Skeletal muscle cell (primary cell): Measurements from ENCODE around the gene PLEKHG5.

Source experiments
- DNase-seq: peaks from one replicate; pipeline ENCODE4 v3.0.0-alpha.2; 2010; ENCODE audit warnings: low read depth
- H3K4me3 ChIP-seq: 2 replicates; pipeline ENCODE4 v1.5.1; 2011; ENCODE audit warnings: low read depth, mild to moderate bottlenecking, control low read depth, low read length, moderate library complexity

Gene PLEKHG5

DNA sequence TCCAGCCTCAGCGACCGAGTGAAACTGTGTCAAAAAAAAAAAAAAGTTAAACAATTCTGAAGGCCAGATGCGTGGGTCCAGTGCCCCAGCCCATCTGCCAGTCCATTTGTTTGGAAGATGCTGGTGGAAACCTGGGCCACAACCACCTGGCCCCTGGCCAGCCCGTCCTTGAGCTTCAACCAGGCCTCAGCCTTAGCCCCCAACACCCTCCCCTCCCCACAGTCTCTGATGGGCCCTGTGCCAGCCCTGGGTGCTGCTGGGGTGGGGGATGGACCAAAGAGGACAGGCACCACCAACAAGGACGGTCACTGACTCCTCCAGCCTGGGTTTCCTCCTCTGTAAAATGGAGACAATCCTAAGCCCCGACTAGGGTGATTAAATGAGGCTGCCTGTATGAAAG, 19.6 kb upstream of the PLEKHG5 start:
- DNase-seq, result no peak
- H3K4me3 ChIP-seq, result no peak overlapping the region

- no peak for DNase-seq
- H3K4me3 ChIP-seq, result no peak overlapping the region
These were observed 19.0 kb upstream of the PLEKHG5 start for GRCh38 chr1:6510493-6510892.

GRCh38 chr1:6509919-6510291, 18.4 kb upstream of the PLEKHG5 start:
- H3K4me3 ChIP-seq, result no peak overlapping the region
- no peak for DNase-seq

- no peak overlapping the region for H3K4me3 ChIP-seq
- DNase-seq, result no peak
These were observed 17.9 kb upstream of the PLEKHG5 start for GRCh38 chr1:6509220-6509918.

DNA sequence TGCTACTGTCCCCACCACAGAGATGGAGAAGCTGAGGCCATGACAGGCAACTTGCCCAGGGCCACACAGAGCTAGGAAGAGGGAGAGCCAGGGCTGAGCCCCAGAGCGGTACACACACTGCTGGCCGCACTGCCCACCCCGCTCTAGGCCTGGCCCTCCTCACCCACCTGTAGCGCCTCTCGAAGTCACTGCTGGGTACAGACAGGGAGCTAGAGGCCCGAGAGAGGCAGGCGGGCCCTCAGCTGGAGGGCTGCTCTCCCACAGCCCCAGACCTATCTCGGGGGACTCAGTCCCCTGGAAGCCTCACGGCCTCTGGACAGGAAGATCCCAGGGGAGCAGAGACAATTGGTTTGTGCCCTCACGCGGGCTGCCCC, 17.3 kb upstream of the PLEKHG5 start:
- no peak overlapping the region for H3K4me3 ChIP-seq
- DNase-seq, result no peak

DNA sequence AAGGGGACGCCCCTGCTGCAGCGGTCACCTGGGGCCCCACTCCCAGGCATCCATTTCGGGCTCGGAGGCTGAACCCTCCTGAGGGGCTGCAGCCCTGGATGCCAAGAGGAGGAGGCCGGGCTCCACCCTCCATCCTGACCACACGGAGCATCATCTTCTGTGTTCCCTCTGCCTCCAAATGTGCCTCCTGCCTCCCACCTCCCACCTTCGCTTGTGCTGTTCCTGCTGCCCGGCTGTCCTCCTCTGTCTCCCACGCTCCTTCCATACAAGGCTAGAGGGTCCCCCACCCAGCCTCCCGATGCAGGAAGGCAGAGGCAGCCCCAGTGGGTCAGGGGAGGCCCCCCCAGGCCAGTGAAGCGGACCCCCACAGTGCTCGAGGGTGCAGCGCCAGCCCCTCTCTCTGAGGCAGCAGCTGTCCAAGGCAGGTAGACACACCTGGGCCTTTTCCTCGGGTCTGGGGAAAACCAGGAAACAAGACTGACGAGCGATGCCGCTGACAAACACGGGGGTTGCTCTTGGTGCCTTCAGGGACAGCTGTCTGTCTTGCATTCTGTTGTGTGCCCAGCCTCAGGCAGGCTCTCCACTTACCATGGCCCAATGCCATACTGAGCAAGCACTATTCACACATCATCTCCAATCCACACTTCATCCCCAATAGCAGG, 16.8 kb upstream of the PLEKHG5 start:
- no peak for DNase-seq

DNA sequence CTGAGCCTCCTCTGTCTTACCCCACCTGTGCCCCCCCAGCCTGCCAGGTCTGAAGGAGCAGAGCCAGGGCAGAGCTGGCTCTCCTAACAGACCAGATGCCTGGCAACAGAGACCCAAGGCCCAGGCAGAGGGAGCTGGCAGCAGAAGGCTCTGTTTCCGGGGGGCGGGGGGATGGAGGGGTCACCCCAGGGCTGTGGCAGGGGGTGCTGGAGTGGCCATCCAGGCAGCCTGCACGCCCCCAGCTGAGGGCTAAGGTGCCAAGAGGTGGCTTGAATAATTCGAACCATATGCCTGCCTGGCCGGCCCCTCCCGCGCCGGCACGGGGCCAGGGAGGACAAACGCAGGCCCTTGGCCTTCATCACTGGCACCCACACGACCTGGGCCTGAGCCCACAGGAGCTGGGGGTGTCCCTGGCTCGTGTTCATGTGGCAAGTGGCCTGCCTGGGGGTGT, 16.0 kb upstream of the PLEKHG5 start:
- no peak overlapping the region for H3K4me3 ChIP-seq
- no peak for DNase-seq

More for the DNA sequence above, 16.8 kb upstream of the PLEKHG5 start:
- no peak overlapping the region for H3K4me3 ChIP-seq

DNA sequence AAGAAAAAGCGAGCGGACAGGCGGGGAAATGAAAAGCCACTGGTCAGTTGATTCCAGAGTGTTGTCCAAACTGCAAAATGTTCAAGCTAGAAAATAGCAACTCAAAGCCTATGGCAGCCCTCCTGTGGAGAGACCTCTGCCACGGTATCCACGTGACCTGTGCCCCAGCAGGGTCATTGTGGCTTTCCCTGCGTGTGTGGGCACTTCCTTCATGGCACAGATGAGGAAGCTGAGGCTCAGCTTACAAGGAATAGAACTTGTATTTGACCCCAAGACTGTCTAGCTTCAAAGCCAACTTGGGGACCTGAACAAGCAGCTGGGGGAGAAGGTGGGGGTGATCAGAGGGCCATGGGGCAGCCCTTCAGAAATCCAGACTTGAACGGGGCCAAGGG, 15.6 kb upstream of the PLEKHG5 start:
- no peak for DNase-seq
- H3K4me3 ChIP-seq, result no peak overlapping the region

DNA sequence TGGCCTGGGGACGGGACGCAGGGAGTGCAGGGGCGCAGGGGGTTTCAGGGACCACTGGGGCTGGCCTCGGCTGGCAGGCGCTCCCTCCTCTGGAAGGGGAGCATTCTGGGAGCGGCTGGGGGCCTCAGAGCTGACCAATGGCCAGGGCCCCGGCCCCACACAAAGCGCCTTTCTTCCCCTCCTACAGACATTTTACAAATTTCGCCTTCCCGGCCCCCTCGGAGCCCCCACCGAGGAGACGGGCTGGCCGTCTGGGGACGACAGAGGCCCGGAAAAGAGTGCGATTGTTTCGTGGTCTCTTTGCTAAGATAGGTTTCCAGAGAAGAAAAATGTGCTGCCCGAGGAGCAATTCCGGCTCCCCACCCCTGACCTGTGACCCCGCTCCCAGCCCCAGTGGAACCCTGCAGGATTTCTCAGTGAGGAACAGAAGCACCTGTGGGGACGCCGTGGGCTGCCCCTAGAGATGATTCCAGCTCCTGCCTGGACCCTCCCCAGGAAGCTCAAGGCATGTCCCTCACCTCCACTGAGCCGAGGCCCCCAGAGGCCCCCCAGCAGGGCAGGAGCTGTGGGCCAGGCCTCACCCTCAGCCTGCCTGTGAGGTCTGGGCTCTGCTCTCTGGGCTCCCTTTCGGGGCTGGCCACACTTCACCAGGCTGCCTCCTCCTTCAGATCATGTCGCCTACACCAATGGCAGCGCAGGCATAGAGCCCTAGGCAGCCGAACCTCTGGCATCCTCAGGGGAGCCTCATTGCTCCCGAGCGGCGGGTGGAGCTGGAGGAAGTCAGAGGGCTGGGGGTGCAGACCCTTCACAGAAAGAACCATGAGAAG, 15.0 kb upstream of the PLEKHG5 start:
- no peak overlapping the region for H3K4me3 ChIP-seq

GRCh38 chr1:6505367-6506209, 14.1 kb upstream of the PLEKHG5 start:
- H3K4me3 ChIP-seq, result no peak overlapping the region
- DNase-seq, result no peak

More for the DNA sequence above, 15.0 kb upstream of the PLEKHG5 start:
- no peak for DNase-seq

DNA sequence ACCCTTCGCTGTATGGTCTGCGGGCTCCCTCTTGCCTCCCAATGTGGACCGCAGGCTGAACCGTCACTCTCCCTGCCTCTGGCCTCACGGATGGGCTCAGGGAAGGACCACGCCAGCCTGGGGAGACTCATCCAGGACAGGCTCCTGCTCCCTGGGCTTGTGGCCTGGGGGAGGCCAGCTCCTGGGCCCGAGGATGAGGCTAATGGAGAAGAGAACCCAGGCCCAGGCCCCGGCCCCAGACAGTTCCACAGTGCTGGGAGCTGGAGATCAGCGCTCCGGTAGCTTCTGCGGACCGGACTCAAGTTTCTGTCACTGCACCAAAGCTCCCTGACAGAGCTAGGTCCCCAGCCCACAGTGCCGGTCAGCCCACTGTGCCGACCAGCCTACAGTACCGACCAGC, 13.4 kb upstream of the PLEKHG5 start:
- no peak overlapping the region for H3K4me3 ChIP-seq
- DNase-seq, result no peak

DNA sequence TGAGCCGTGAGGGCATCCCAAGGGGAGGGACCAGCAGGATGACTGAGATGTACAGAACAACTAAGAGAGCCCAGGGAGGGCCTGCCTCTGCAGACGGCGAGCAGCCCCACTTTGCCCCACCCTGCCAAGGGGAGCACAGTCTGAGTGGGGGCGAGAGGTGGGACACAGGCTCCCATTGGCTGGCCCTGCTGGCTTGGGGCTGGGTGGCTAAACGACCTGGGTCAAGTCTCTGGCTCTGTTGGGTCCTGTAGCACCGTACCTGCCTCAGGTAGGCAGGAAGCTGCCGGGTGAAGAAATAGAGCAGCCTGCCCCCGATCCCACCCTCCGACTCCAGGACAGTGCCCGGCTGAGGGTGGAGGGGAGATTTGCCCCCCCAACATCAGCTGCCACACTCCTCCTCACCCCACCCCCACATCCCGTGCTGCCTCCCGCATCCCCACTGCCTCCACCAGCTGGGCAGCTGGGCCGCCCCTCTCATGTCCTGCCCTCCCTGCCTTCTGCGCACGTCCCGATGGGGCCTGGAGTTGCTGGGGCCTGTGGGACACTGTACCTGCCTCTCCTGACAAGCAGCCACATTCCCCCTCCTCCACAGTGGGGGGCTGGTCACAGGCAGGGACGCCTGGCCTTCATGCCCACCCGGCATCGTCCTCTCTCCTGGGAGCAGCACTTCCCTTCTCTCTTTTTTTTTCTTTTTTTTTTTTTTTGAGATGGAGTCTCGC, 12.6 kb upstream of the PLEKHG5 start:
- DNase-seq, result no peak
- H3K4me3 ChIP-seq, result no peak overlapping the region

GRCh38 chr1:6502000-6502891, 10.8 kb upstream of the PLEKHG5 start:
- no peak overlapping the region for H3K4me3 ChIP-seq
- no peak for DNase-seq

DNA sequence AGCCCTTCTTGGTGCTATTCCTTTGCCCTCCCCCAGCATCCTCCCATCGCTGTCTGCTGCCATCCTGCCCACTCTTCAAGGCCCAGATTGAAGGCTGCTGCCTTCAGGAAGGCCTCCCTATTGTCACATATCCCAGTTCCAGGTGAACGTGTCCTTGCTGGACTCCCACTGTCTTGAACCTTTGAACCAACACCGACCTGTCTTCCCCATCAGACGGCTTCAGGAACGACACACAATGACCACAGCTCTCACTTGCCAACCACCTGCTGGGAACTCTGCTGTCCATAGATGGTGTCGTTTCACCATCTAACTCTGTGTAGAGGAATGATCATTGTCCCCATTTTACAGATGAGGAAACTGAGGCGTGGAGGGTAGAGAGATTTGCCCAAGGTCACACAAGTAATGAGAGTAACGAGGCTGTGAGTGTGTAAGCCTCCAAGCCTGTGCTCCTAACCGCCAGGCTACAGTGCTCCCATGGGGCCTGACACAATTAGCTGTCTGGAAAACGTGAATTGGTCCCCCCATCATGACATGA, 9.9 kb upstream of the PLEKHG5 start:
- no peak overlapping the region for H3K4me3 ChIP-seq
- no peak for DNase-seq

DNA sequence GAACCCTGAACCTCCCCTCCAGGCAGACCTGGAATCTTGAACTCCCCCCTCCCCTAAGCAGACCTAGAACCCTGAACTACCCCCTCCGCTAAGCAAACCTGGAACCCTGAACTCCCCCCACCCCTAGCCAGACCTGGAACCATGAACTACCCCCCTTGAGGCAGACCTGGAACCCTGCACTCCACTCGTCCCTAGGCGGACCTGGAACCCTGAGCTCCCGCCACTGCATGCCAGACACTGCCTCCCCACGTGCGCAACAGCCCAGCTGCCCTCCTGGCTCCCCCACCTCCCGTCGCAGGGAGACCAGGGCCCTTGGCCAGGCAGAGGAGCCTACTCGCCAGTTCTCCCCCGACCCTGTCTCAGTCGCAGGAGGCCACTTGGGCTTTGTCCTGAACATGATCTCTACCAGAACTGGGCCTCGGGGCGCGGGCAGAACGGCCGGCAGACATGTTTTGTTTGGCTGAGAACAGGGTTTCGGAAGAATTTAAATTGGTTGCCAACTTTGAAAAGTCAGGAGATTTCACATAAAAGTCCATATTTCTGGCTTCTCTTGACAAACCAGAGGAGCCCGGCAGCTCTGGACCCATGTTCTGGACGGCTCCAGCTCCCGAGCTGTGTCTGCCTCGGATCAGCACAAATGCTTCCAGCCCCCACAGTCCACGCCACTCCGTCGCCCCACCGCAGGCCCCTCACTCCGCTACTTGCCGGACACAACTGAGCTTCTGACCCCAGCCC, 9.2 kb upstream of the PLEKHG5 start:
- no peak for DNase-seq
- H3K4me3 ChIP-seq, result no peak overlapping the region

GRCh38 chr1:6499296-6499695, 7.8 kb upstream of the PLEKHG5 start:
- no peak for DNase-seq
- H3K4me3 ChIP-seq, result no peak overlapping the region

DNA sequence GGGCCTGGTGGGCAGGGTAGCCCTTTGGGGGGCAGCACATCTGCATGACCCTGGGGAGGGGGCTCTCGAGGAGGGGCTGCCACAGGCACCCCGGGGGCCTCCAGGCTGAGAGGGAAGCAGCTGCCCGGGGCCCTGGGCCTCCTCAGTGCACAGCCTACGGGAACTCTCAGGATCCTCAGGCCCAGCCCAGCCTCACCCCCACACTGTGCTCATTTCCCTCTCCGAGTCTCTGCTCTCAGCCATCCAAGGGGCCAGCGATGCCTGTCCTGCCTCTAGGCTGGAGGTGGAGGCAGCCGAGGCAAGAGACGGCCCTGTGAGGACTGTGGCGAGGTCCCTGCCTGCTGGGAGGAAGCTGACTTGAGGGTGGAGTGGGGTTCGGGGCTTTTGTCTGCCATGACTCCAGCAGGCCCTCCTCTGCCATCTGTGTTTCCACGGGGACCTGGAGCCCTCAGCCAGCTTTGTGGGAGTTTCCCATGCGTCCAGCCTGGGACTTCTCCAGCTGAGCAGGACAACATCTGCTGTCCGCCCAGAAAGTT, 7.2 kb upstream of the PLEKHG5 start:
- no peak for DNase-seq

More for the DNA sequence above, 7.2 kb upstream of the PLEKHG5 start:
- H3K4me3 ChIP-seq, result no peak overlapping the region
